ENCODE measurements around the gene FAM43A.

Gene FAM43A

GRCh38 chr3:194659778-194660177 is 25.9 kb upstream of the FAM43A start:
- H3K4me1 ChIP-seq (ENCODE audit: control insufficient read depth in 1 of 2, insufficient read depth in 2 of 2, low read length in 2 of 2) = no peaks in the 10 kb centered on the region
- no peak overlapping the region for H3K4me3 ChIP-seq (ENCODE audit: low read depth in 1 of 2, low read length in 2 of 2)
- H3K9me3 ChIP-seq (ENCODE audit: control insufficient read depth in 1 of 2, low read length in 2 of 2) = no peaks in the 10 kb centered on the region
- no peaks in the 10 kb centered on the region for H3K27me3 ChIP-seq (ENCODE audit: low read depth, low read length)
- H3K27ac ChIP-seq (ENCODE audit: low read length) = no peak overlapping the region
- H3K36me3 ChIP-seq (ENCODE audit: control insufficient read depth in 1 of 2, insufficient read depth in 2 of 2, low read length in 2 of 2) = peaks cover 36 to 39% of the 10 kb centered on the region in 2 donors

GRCh38 chr3:194661374-194661773 is 24.3 kb upstream of the FAM43A start:
- no peak overlapping the region for H3K4me3 ChIP-seq (ENCODE audit: low read depth in 1 of 2, low read length in 2 of 2)
- peaks cover 49 to 51% of the 10 kb centered on the region in 2 donors for H3K36me3 ChIP-seq (ENCODE audit: control insufficient read depth in 1 of 2, insufficient read depth in 2 of 2, low read length in 2 of 2)
- H3K9me3 ChIP-seq (ENCODE audit: control insufficient read depth in 1 of 2, low read length in 2 of 2) = no peaks in the 10 kb centered on the region
- no peaks in the 10 kb centered on the region for H3K4me1 ChIP-seq (ENCODE audit: control insufficient read depth in 1 of 2, insufficient read depth in 2 of 2, low read length in 2 of 2)
- no peaks in the 10 kb centered on the region for H3K27me3 ChIP-seq (ENCODE audit: low read depth, low read length)
- H3K27ac ChIP-seq (ENCODE audit: low read length) = no peak overlapping the region

- Histone ChIP-seq H3K36me3 (ENCODE audit: control insufficient read depth in 1 of 2, insufficient read depth in 2 of 2, low read length in 2 of 2) (peaks cover 54 to 57% of the 10 kb centered on the region in 2 donors), H3K27me3 (ENCODE audit: low read depth, low read length) (no peaks in the 10 kb centered on the region), H3K4me1 (ENCODE audit: control insufficient read depth in 1 of 2, insufficient read depth in 2 of 2, low read length in 2 of 2) (no peaks in the 10 kb centered on the region), H3K27ac (ENCODE audit: low read length) (no peak overlapping the region), H3K9me3 (ENCODE audit: control insufficient read depth in 1 of 2, low read length in 2 of 2) (no peaks in the 10 kb centered on the region), H3K4me3 (ENCODE audit: low read depth in 1 of 2, low read length in 2 of 2) (no peak overlapping the region)
Observed at GRCh38 chr3:194661946-194662345, 23.7 kb upstream of the FAM43A start.

DNA sequence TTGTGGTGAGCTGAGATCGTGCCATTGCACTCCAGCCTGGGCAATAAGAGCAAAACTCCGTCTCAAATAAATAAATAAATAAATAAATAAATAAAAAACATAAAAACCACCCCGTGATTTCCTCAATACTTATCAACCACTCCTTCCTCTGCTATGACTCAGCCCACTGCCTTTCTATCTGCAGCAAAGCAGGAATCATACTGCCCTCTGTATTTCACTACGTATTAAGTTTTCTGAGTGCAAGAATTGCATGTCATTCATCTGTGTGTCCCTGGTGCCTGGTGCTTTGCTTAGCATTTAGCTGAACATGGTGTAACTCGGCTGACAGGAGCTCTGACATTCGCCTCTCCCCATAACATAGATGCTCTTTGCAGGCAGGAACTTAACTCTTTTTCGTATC is 20.8 kb upstream of the FAM43A start:
- no peaks in the 10 kb centered on the region for H3K9me3 ChIP-seq (ENCODE audit: control insufficient read depth in 1 of 2, low read length in 2 of 2)
- H3K4me3 ChIP-seq (ENCODE audit: low read depth in 1 of 2, low read length in 2 of 2) = no peak overlapping the region
- H3K36me3 ChIP-seq (ENCODE audit: control insufficient read depth in 1 of 2, insufficient read depth in 2 of 2, low read length in 2 of 2) = peaks cover 36 to 48% of the 10 kb centered on the region in 2 donors
- H3K4me1 ChIP-seq (ENCODE audit: control insufficient read depth in 1 of 2, insufficient read depth in 2 of 2, low read length in 2 of 2) = peaks cover 0 to under 1% of the 10 kb centered on the region in 2 donors
- H3K27ac ChIP-seq (ENCODE audit: low read length) = no peak overlapping the region
- no peaks in the 10 kb centered on the region for H3K27me3 ChIP-seq (ENCODE audit: low read depth, low read length)

- Histone ChIP-seq H3K36me3 (ENCODE audit: control insufficient read depth in 1 of 2, insufficient read depth in 2 of 2, low read length in 2 of 2) (peaks cover 34 to 44% of the 10 kb centered on the region in 2 donors), H3K27me3 (ENCODE audit: low read depth, low read length) (no peaks in the 10 kb centered on the region), H3K9me3 (ENCODE audit: control insufficient read depth in 1 of 2, low read length in 2 of 2) (no peaks in the 10 kb centered on the region), H3K27ac (ENCODE audit: low read length) (no peak overlapping the region), H3K4me3 (ENCODE audit: low read depth in 1 of 2, low read length in 2 of 2) (no peak overlapping the region), H3K4me1 (ENCODE audit: control insufficient read depth in 1 of 2, insufficient read depth in 2 of 2, low read length in 2 of 2) (peaks cover 5 to 18% of the 10 kb centered on the region in 2 donors)
Observed at GRCh38 chr3:194667363-194667762, 18.3 kb upstream of the FAM43A start.

- Histone ChIP-seq H3K4me1 (ENCODE audit: control insufficient read depth in 1 of 2, insufficient read depth in 2 of 2, low read length in 2 of 2) (peaks cover 5 to 24% of the 10 kb centered on the region in 2 donors), H3K27ac (ENCODE audit: low read length) (peak overlapping the region; percentile 94), H3K36me3 (ENCODE audit: control insufficient read depth in 1 of 2, insufficient read depth in 2 of 2, low read length in 2 of 2) (peaks cover 8 to 20% of the 10 kb centered on the region in 2 donors), H3K27me3 (ENCODE audit: low read depth, low read length) (no peaks in the 10 kb centered on the region), H3K4me3 (ENCODE audit: low read depth in 1 of 2, low read length in 2 of 2) (peak overlapping the region; percentile 96 to 99), H3K9me3 (ENCODE audit: control insufficient read depth in 1 of 2, low read length in 2 of 2) (no peaks in the 10 kb centered on the region)
Observed at GRCh38 chr3:194671511-194671899, 14.2 kb upstream of the FAM43A start.

- Histone ChIP-seq H3K4me3 (ENCODE audit: low read depth in 1 of 2, low read length in 2 of 2) (peak within 1 kb of the TSS; percentile 96 to 99), H3K36me3 (ENCODE audit: control insufficient read depth in 1 of 2, insufficient read depth in 2 of 2, low read length in 2 of 2) (peaks cover 4 to 17% of the 10 kb centered on the region in 2 donors), H3K4me1 (ENCODE audit: control insufficient read depth in 1 of 2, insufficient read depth in 2 of 2, low read length in 2 of 2) (peaks cover 5 to 24% of the 10 kb centered on the region in 2 donors), H3K27me3 (ENCODE audit: low read depth, low read length) (no peaks in the 10 kb centered on the region), H3K27ac (ENCODE audit: low read length) (peak within 1 kb of the TSS; percentile 94), H3K9me3 (ENCODE audit: control insufficient read depth in 1 of 2, low read length in 2 of 2) (no peaks in the 10 kb centered on the region)
Observed at GRCh38 chr3:194671900-194672808, 13.5 kb upstream of the FAM43A start, which contains the start of gene LSG1. LSG1 (minus strand) TSS chr3:194672191; CDS start chr3:194672162, 29 bp downstream.

DNA sequence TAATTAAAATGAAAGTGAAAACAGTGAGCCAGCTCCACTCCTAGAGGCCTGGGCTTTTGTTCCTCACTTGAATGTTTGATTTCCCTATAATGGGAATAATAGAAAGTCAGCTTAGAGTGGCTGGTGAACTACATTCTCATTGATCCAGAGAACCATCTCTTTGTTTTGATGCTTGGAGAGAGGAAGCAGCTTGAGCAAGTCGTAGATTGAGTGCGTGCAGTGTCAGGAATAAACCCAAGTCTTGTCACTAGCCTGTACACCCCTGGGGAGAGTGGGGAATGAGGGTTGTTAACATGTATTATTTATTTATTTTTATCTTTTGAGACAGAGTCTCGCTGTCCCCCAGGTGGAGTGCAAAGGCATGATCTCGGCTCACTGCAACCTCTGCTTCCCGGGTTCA is 12.8 kb upstream of the FAM43A start:
- H3K4me1 ChIP-seq (ENCODE audit: control insufficient read depth in 1 of 2, insufficient read depth in 2 of 2, low read length in 2 of 2) = peaks cover 5 to 24% of the 10 kb centered on the region in 2 donors
- H3K27ac ChIP-seq (ENCODE audit: low read length) = peak overlapping the region; percentile 94
- H3K4me3 ChIP-seq (ENCODE audit: low read depth in 1 of 2, low read length in 2 of 2) = peak overlapping the region; percentile 96 to 99
- H3K27me3 ChIP-seq (ENCODE audit: low read depth, low read length) = no peaks in the 10 kb centered on the region
- H3K36me3 ChIP-seq (ENCODE audit: control insufficient read depth in 1 of 2, insufficient read depth in 2 of 2, low read length in 2 of 2) = peaks cover 4 to 17% of the 10 kb centered on the region in 2 donors
- H3K9me3 ChIP-seq (ENCODE audit: control insufficient read depth in 1 of 2, low read length in 2 of 2) = no peaks in the 10 kb centered on the region

DNA sequence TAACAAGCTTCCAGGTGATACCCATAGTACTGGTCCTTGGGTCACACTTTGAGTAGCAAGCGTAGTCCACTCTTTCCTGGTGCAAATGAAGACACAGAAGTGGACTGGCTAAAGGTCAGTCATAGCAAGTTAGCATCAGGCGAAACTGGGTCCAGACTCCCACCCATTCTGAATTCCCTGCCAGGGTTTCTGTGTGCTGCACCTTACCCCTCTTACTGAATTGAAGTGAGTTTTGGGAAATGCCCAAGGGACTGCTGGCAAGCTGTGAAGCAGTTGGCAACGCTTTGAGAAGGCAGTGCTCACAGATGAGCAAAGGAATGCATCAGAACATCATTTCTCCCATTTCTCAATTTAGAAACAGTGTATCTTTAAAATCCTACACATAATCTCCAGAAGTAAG is 11.9 kb upstream of the FAM43A start:
- no peak overlapping the region for H3K27ac ChIP-seq (ENCODE audit: low read length)

GRCh38 chr3:194675081-194675640 is 10.5 kb upstream of the FAM43A start:
- H3K27ac ChIP-seq (ENCODE audit: low read length) = no peak overlapping the region
- H3K9me3 ChIP-seq (ENCODE audit: control insufficient read depth in 1 of 2, low read length in 2 of 2) = no peaks in the 10 kb centered on the region
- no peak overlapping the region for H3K4me3 ChIP-seq (ENCODE audit: low read depth in 1 of 2, low read length in 2 of 2)
- H3K27me3 ChIP-seq (ENCODE audit: low read depth, low read length) = no peaks in the 10 kb centered on the region
- peaks cover 5 to 21% of the 10 kb centered on the region in 2 donors for H3K4me1 ChIP-seq (ENCODE audit: control insufficient read depth in 1 of 2, insufficient read depth in 2 of 2, low read length in 2 of 2)
- no peaks in the 10 kb centered on the region for H3K36me3 ChIP-seq (ENCODE audit: control insufficient read depth in 1 of 2, insufficient read depth in 2 of 2, low read length in 2 of 2)

More for the DNA sequence above, 11.9 kb upstream of the FAM43A start:
- Histone ChIP-seq H3K9me3 (ENCODE audit: control insufficient read depth in 1 of 2, low read length in 2 of 2) (no peaks in the 10 kb centered on the region), H3K36me3 (ENCODE audit: control insufficient read depth in 1 of 2, insufficient read depth in 2 of 2, low read length in 2 of 2) (peaks cover 2 to 9% of the 10 kb centered on the region in 2 donors), H3K4me3 (ENCODE audit: low read depth in 1 of 2, low read length in 2 of 2) (no peak overlapping the region), H3K27me3 (ENCODE audit: low read depth, low read length) (no peaks in the 10 kb centered on the region), H3K4me1 (ENCODE audit: control insufficient read depth in 1 of 2, insufficient read depth in 2 of 2, low read length in 2 of 2) (peaks cover 5 to 24% of the 10 kb centered on the region in 2 donors)

DNA sequence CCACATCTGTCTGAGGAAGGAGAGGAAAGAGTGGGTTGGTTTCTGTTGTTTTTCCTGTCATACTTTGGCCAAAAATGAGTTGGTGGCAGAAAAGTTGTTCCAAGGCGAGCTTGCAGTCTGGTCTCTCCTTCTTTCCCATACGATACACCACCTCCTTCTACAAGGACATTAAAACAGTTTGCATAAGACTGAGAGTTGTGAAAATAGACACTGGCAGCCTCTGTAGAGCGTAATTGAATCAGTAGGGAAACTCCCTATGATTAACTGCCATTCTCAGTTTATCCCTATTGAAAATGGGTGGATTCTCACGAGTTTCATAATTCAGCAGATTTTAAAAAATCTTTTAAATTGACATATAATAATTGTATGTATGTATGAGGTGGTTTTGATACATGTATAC is 10.0 kb upstream of the FAM43A start:
- peaks cover 5 to 17% of the 10 kb centered on the region in 2 donors for H3K4me1 ChIP-seq (ENCODE audit: control insufficient read depth in 1 of 2, insufficient read depth in 2 of 2, low read length in 2 of 2)
- no peak overlapping the region for H3K27ac ChIP-seq (ENCODE audit: low read length)
- no peaks in the 10 kb centered on the region for H3K9me3 ChIP-seq (ENCODE audit: control insufficient read depth in 1 of 2, low read length in 2 of 2)
- no peaks in the 10 kb centered on the region for H3K27me3 ChIP-seq (ENCODE audit: low read depth, low read length)
- H3K36me3 ChIP-seq (ENCODE audit: control insufficient read depth in 1 of 2, insufficient read depth in 2 of 2, low read length in 2 of 2) = no peaks in the 10 kb centered on the region
- H3K4me3 ChIP-seq (ENCODE audit: low read depth in 1 of 2, low read length in 2 of 2) = no peak overlapping the region
